ENCODE data around the gene SYMPK. TPM values are rescaled to one million over a fixed set of nuclear protein-coding genes. Genes with fewer than 3 reads are reported as not detected.

Gene SYMPK
- total and polyA plus RNA-seq, 12 donors = 22.4 to 75.0 (median 33.0) TPM

- peaks cover 0 to 100% (median 0%) of the 10 kb centered on the region in 7 donors for H3K27me3 ChIP-seq
- H3K9me3 ChIP-seq = no peaks in the 10 kb centered on the region
- 67 to 82% methylated on average over 4 of the region's 4 CpGs for WGBS, 2 donors
- H3K27ac ChIP-seq = peak overlapping the region; percentile 79 to 96 (median 91)
- H3K36me3 ChIP-seq = peaks cover 0 to 50% (median 15%) of the 10 kb centered on the region in 9 donors
- no peak for ATAC-seq
- no peak for DNase-seq
- intact Hi-C loops (cut with DNase I) = no loop called here
- H3K4me1 ChIP-seq = peaks cover 26 to 87% (median 58%) of the 10 kb centered on the region in 9 donors
- TF ChIP-seq CTCF (IDR thresholded peaks at IDR 0.05) = no peak
- no peak overlapping the region for H3K4me3 ChIP-seq
Measured at GRCh38 chr19:45784096-45784495, 78.9 kb downstream of the SYMPK start.

- intact Hi-C loops (cut with DNase I) = no loop called here
- H3K4me1 ChIP-seq = peaks cover 26 to 83% (median 56%) of the 10 kb centered on the region in 9 donors
- H3K27ac ChIP-seq = peak overlapping the region; percentile 79 to 96 (median 91)
- DNase-seq = peak; percentile 82 to 84
- peak; percentile 51 to 85 (median 74) for ATAC-seq
- no peaks in the 10 kb centered on the region for H3K9me3 ChIP-seq
- peaks cover 0 to 50% (median 20%) of the 10 kb centered on the region in 9 donors for H3K36me3 ChIP-seq
- peak in 4 of 9 donors; percentile 12 to 38 (median 24) for TF ChIP-seq CTCF (IDR thresholded peaks at IDR 0.05)
- 22 to 36% methylated on average over 26 of the region's 26 CpGs for WGBS, 2 donors
- peaks cover 0 to 100% (median 0%) of the 10 kb centered on the region in 7 donors for H3K27me3 ChIP-seq
- peak overlapping the region in 9 of 10 donors; percentile 49 to 87 (median 70) for H3K4me3 ChIP-seq
Measured at GRCh38 chr19:45782820-45783785, 79.8 kb downstream of the SYMPK start.

- peak; percentile 46 to 86 (median 77) for ATAC-seq
- peak; percentile 73 to 76 for DNase-seq
- intact Hi-C loops (cut with DNase I) = no loop called here
- WGBS, 2 donors = 12 to 13% methylated on average over 17 to 18 of the region's 18 CpGs
- Histone ChIP-seq H3K36me3 (peaks cover 0 to 50% (median 29%) of the 10 kb centered on the region in 9 donors), H3K27ac (peak within 1 kb of the TSS; percentile 79 to 96 (median 91)), H3K4me3 (peak within 1 kb of the TSS; percentile 49 to 87 (median 69)), H3K9me3 (no peaks in the 10 kb centered on the region), H3K4me1 (peaks cover 26 to 77% (median 56%) of the 10 kb centered on the region in 9 donors), H3K27me3 (peaks cover 0 to 100% (median 0%) of the 10 kb centered on the region in 7 donors)
- no peak for TF ChIP-seq CTCF (IDR thresholded peaks at IDR 0.05)
Measured at GRCh38 chr19:45782162-45782691, 80.7 kb downstream of the SYMPK start, which contains the start of gene DMPK. DMPK (minus strand) TSS chr19:45782490; CDS start chr19:45782352, 138 bp downstream.
